ENCODE results near the gene C14orf93. TPM values are rescaled to one million over a fixed set of nuclear protein-coding genes. Genes with fewer than 3 reads are reported as not detected.

C14orf93 gene
- total RNA-seq, 1 donor from 2014 or later: 12.6 TPM

DNA sequence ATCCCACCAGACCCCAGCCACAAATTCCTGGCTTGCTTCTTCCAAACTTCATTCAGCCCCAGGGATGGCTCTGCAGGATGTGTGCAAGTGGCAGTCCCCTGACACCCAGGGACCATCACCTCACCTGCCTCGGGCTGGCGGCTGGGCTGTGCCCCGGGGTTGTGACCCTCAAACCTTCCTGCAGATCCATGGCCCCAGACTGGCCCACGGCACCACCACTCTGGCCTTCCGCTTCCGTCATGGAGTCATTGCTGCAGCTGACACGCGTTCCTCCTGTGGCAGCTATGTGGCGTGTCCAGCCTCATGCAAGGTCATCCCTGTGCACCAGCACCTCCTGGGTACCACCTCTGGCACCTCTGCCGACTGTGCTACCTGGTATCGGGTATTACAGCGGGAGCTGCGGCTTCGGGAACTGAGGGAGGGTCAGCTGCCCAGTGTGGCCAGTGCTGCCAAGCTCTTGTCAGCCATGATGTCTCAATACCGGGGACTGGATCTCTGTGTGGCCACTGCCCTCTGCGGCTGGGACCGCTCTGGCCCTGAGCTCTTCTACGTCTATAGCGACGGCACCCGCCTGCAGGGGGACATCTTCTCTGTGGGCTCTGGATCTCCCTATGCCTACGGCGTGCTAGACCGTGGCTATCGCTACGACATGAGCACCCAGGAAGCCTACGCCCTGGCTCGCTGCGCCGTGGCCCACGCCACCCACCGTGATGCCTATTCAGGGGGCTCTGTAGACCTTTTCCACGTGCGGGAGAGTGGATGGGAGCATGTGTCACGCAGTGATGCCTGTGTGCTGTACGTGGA lies 32.4 kb upstream of the C14orf93 start, which contains the start of gene PSMB11:
PSMB11 (plus strand) TSS at position 51 of the 804 bp plus-strand sequence; CDS start at position 65, 14 bp downstream.
- DNase-seq (ENCODE audit: extremely low spot score, unreplicated experiment): no peak
- H3K4me3 Mint-ChIP-seq: no peak within 1 kb of the TSS
- TF ChIP-seq, protein P1, sequence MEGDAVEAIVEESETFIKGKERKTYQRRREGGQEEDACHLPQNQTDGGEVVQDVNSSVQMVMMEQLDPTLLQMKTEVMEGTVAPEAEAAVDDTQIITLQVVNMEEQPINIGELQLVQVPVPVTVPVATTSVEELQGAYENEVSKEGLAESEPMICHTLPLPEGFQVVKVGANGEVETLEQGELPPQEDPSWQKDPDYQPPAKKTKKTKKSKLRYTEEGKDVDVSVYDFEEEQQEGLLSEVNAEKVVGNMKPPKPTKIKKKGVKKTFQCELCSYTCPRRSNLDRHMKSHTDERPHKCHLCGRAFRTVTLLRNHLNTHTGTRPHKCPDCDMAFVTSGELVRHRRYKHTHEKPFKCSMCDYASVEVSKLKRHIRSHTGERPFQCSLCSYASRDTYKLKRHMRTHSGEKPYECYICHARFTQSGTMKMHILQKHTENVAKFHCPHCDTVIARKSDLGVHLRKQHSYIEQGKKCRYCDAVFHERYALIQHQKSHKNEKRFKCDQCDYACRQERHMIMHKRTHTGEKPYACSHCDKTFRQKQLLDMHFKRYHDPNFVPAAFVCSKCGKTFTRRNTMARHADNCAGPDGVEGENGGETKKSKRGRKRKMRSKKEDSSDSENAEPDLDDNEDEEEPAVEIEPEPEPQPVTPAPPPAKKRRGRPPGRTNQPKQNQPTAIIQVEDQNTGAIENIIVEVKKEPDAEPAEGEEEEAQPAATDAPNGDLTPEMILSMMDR (conservative IDR thresholded peaks at IDR 0.05): no peak
- no peaks in the 10 kb centered on the region for H3K9me3 Mint-ChIP-seq
- peaks cover 2% of the 10 kb centered on the region for H3K36me3 Mint-ChIP-seq
- peaks cover 7% of the 10 kb centered on the region for H3K27me3 Mint-ChIP-seq
- H3K4me1 Mint-ChIP-seq (ENCODE audit: unreplicated experiment): peaks cover 5% of the 10 kb centered on the region
- no peak within 1 kb of the TSS for H3K27ac Mint-ChIP-seq

DNA sequence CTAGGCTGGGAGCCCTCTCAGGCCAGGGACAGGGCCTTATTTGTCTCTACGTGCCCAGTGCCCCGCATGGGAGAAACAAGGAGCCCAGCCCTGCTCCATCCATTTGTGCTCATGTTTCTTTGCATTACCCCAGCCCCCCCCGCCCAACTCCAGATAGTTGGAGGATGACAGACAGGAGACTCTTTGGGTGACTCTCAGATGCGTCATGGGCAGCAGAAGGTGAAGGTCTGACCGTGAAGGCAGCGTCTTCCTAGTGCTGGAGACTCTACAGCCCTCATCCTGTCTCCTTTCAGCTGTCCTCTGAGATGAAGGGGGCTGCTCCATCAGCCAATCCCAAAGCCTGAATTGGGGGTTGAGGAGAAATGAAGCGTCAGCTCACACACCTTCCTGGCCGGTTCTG lies 31.8 kb upstream of the C14orf93 start:
- no peak overlapping the region for H3K27ac Mint-ChIP-seq
- TF ChIP-seq, protein P1 (conservative IDR thresholded peaks at IDR 0.05): no peak
- no peak for DNase-seq (ENCODE audit: extremely low spot score, unreplicated experiment)
- H3K9me3 Mint-ChIP-seq: no peaks in the 10 kb centered on the region
- no peak overlapping the region for H3K4me3 Mint-ChIP-seq
- peaks cover 7% of the 10 kb centered on the region for H3K27me3 Mint-ChIP-seq
- no peaks in the 10 kb centered on the region for H3K36me3 Mint-ChIP-seq
- peaks cover 5% of the 10 kb centered on the region for H3K4me1 Mint-ChIP-seq (ENCODE audit: unreplicated experiment)

- Mint-ChIP-seq H3K36me3 (no peaks in the 10 kb centered on the region), H3K4me3 (no peak overlapping the region), H3K4me1 (ENCODE audit: unreplicated experiment) (peaks cover 13% of the 10 kb centered on the region), H3K9me3 (no peaks in the 10 kb centered on the region), H3K27ac (no peak overlapping the region), H3K27me3 (peaks cover 7% of the 10 kb centered on the region)
- TF ChIP-seq, protein P1 (conservative IDR thresholded peaks at IDR 0.05): no peak
- no peak for DNase-seq (ENCODE audit: extremely low spot score, unreplicated experiment)
Observed at GRCh38 chr14:23040100-23040499, 30.2 kb upstream of the C14orf93 start.

- H3K27ac Mint-ChIP-seq: peak overlapping the region; percentile 97
- H3K9me3 Mint-ChIP-seq: no peaks in the 10 kb centered on the region
- H3K36me3 Mint-ChIP-seq: peaks cover 16% of the 10 kb centered on the region
- DNase-seq (ENCODE audit: extremely low spot score, unreplicated experiment): no peak
- peak overlapping the region; percentile 92 for H3K4me3 Mint-ChIP-seq
- H3K27me3 Mint-ChIP-seq: no peaks in the 10 kb centered on the region
- H3K4me1 Mint-ChIP-seq (ENCODE audit: unreplicated experiment): peaks cover 18% of the 10 kb centered on the region
- TF ChIP-seq, protein P1 (conservative IDR thresholded peaks at IDR 0.05): peak; percentile 10
Observed at GRCh38 chr14:23035303-23036144, 25.6 kb upstream of the C14orf93 start.

GRCh38 chr14:23034498-23035302 lies 24.8 kb upstream of the C14orf93 start, which contains the start of gene PSMB5:
Gene PSMB5 (minus strand): TSS chr14:23034900. CDS start chr14:23034881, 19 bp downstream.
- Mint-ChIP-seq H3K27ac (peak within 1 kb of the TSS; percentile 97), H3K4me3 (peak within 1 kb of the TSS; percentile 92), H3K9me3 (no peaks in the 10 kb centered on the region), H3K36me3 (peaks cover 16% of the 10 kb centered on the region), H3K27me3 (no peaks in the 10 kb centered on the region), H3K4me1 (ENCODE audit: unreplicated experiment) (peaks cover 18% of the 10 kb centered on the region)
- TF ChIP-seq, protein P1 (conservative IDR thresholded peaks at IDR 0.05): peak; percentile 59
- DNase-seq (ENCODE audit: extremely low spot score, unreplicated experiment): peak; percentile 82

Data from type B pancreatic cell (in vitro differentiated cells).